SH-SY5Y (cell line): Measurements from ENCODE around the gene CLDN10.

ENCODE experiments used
- GATA2 ChIP-seq: IDR thresholded peaks from 2 replicates; pipeline ENCODE4 v1.6.1; 2011; ENCODE audit warnings: mild to moderate bottlenecking, low read depth, low read length
- GATA3 ChIP-seq: IDR thresholded peaks from 2 replicates; pipeline ENCODE4 v1.6.1; 2011; ENCODE audit warnings: low read depth, mild to moderate bottlenecking, low read length, moderate library complexity

- TF ChIP-seq GATA3: no peak
- TF ChIP-seq GATA2: no peak
Observed at GRCh38 chr13:95547531-95548167, 4.9 kb upstream of the CLDN10 start.
